Measurements from ENCODE around the gene AP4M1. TPM values are rescaled to one million over a fixed set of nuclear protein-coding genes. Genes with fewer than 3 reads are reported as not detected.
"Not testable (repeated sequence)": the region's sequence is repeated elsewhere in the genome, so short reads cannot be mapped to it uniquely, and the experiment has no call there.

AP4M1 gene
- total RNA-seq, 3 donors from 2014 or later: 13.8 to 23.3 (median 18.7) TPM

GRCh38 chr7:100126931-100127865 lies 25.8 kb downstream of the AP4M1 start, which contains the start of gene MBLAC1:
Gene MBLAC1, plus strand, starts transcription at chr7:100126967. Its CDS starts 429 bp downstream, at chr7:100127396.
- intact Hi-C loops (cut with DNase I; ENCODE audit: low total_unique reads): no loop called here
- Histone ChIP-seq H3K4me1 (no peaks in the 10 kb centered on the region), H3K9me3 (no peaks in the 10 kb centered on the region), H3K27ac (peak within 1 kb of the TSS; percentile 98 to 99), H3K36me3 (no peaks in the 10 kb centered on the region), H3K4me3 (peak within 1 kb of the TSS; percentile 88 to 94 (median 90)), H3K27me3 (no peaks in the 10 kb centered on the region)
- TF ChIP-seq POLR2AphosphoS5 (IDR thresholded peaks at IDR 0.05) (peak; percentile 84 to 95 (median 85)), POLR2A (IDR thresholded peaks at IDR 0.05) (peak; percentile 32), CTCF (IDR thresholded peaks at IDR 0.05) (no peak)
- peak; percentile 74 to 90 for DNase-seq (ENCODE audit: low spot score in 2 of 2)

GRCh38 chr7:100127866-100128636 lies 26.6 kb downstream of the AP4M1 start:
- H3K4me3 ChIP-seq: peak overlapping the region; percentile 88 to 94 (median 90)
- H3K9me3 ChIP-seq: no peaks in the 10 kb centered on the region
- H3K27ac ChIP-seq: peak overlapping the region; percentile 98 to 99
- no peaks in the 10 kb centered on the region for H3K4me1 ChIP-seq
- H3K27me3 ChIP-seq: no peaks in the 10 kb centered on the region
- H3K36me3 ChIP-seq: no peaks in the 10 kb centered on the region
- no peak for DNase-seq (ENCODE audit: low spot score in 2 of 2)
- TF ChIP-seq POLR2AphosphoS5 (IDR thresholded peaks at IDR 0.05) (no peak), POLR2A (IDR thresholded peaks at IDR 0.05) (no peak), CTCF (IDR thresholded peaks at IDR 0.05) (no peak)
- intact Hi-C loops (cut with DNase I; ENCODE audit: low total_unique reads): no loop called here

- TF ChIP-seq POLR2A (IDR thresholded peaks at IDR 0.05): no peak
- no peak for TF ChIP-seq CTCF (IDR thresholded peaks at IDR 0.05)
- TF ChIP-seq POLR2AphosphoS5 (IDR thresholded peaks at IDR 0.05): no peak
- no peak for DNase-seq (ENCODE audit: low spot score in 2 of 2)
- Histone ChIP-seq H3K4me3 (peak overlapping the region in 1 of 3 donors; percentile 94), H3K27ac (no peak overlapping the region), H3K9me3 (no peaks in the 10 kb centered on the region), H3K36me3 (no peaks in the 10 kb centered on the region), H3K27me3 (no peaks in the 10 kb centered on the region), H3K4me1 (no peaks in the 10 kb centered on the region)
- intact Hi-C loops (cut with DNase I; ENCODE audit: low total_unique reads): no loop called here
Observed at GRCh38 chr7:100128637-100128963, 27.2 kb downstream of the AP4M1 start.

GRCh38 chr7:100130220-100130607 lies 28.8 kb downstream of the AP4M1 start:
- H3K27ac ChIP-seq; H3K36me3 ChIP-seq; H3K4me3 ChIP-seq; DNase-seq (ENCODE audit: low spot score in 2 of 2); H3K27me3 ChIP-seq; intact Hi-C loops (cut with DNase I; ENCODE audit: low total_unique reads); H3K9me3 ChIP-seq; H3K4me1 ChIP-seq: not testable (repeated sequence)

GRCh38 chr7:100130608-100131453 lies 29.4 kb downstream of the AP4M1 start:
- H3K4me1 ChIP-seq: no peaks in the 10 kb centered on the region
- H3K27me3 ChIP-seq: no peaks in the 10 kb centered on the region
- no peaks in the 10 kb centered on the region for H3K9me3 ChIP-seq
- H3K4me3 ChIP-seq: peak overlapping the region in 2 of 3 donors; percentile 26 to 51
- intact Hi-C loops (cut with DNase I; ENCODE audit: low total_unique reads): no loop called here
- DNase-seq (ENCODE audit: low spot score in 2 of 2): peak; percentile 52 to 83
- no peaks in the 10 kb centered on the region for H3K36me3 ChIP-seq
- no peak for TF ChIP-seq POLR2A (IDR thresholded peaks at IDR 0.05)
- TF ChIP-seq CTCF (IDR thresholded peaks at IDR 0.05): peak; percentile 77 to 91 (median 85)
- no peak overlapping the region for H3K27ac ChIP-seq

All from breast epithelium (tissue), 4 donors.